Stimulated activated naive B cell treated with anti-CD40 and anti-IgM and Interleukin-4, amounts not matched to agents 10 μg/mL and 1 μg/mL and 100 μg/mL, for 72 hours (primary cell): Measurements from ENCODE around the gene WNT8B.
A peak's percentile ranks its signal among the peaks of the same experiment; 100 is the strongest.

Experiments used
- ATAC-seq, 2 donors: fragments of 150-1000 bp; cut with Tn5 transposase; replicated peaks; 2 replicates each; pipeline ENCODE4 v1.10.0; 2021; ENCODE audit warnings: moderate library complexity in 1 of 2
- DNase-seq: peaks from one replicate; pipeline ENCODE4 v3.0.0; 2021
- H3K27ac Mint-ChIP-seq: one replicate; pipeline ENCODE4 v1.8.0; 2022; ENCODE audit warnings: mild to moderate bottlenecking, mixed read lengths
- H3K27me3 Mint-ChIP-seq, 2 donors: one replicate each; pipeline ENCODE4 v1.8.0; 2022; ENCODE audit warnings: mixed read lengths in 2 of 2
- H3K36me3 Mint-ChIP-seq, 2 donors: one replicate each; pipeline ENCODE4 v1.8.0; 2022; ENCODE audit warnings: mixed read lengths in 2 of 2, mild to moderate bottlenecking in 1 of 2
- H3K4me1 Mint-ChIP-seq, 2 donors: one replicate each; pipeline ENCODE4 v1.8.0; 2022; ENCODE audit warnings: mixed read lengths in 2 of 2, mild to moderate bottlenecking in 1 of 2
- H3K4me3 Mint-ChIP-seq, 2 donors: one replicate each; pipeline ENCODE4 v1.8.0; 2022; ENCODE audit warnings: mild to moderate bottlenecking in 2 of 2, mixed read lengths in 2 of 2, moderate library complexity in 1 of 2
- H3K9me3 Mint-ChIP-seq, 2 donors: one replicate each; pipeline ENCODE4 v1.8.0; 2022; ENCODE audit warnings: mixed read lengths in 2 of 2, mild to moderate bottlenecking in 1 of 2

Gene WNT8B

DNA sequence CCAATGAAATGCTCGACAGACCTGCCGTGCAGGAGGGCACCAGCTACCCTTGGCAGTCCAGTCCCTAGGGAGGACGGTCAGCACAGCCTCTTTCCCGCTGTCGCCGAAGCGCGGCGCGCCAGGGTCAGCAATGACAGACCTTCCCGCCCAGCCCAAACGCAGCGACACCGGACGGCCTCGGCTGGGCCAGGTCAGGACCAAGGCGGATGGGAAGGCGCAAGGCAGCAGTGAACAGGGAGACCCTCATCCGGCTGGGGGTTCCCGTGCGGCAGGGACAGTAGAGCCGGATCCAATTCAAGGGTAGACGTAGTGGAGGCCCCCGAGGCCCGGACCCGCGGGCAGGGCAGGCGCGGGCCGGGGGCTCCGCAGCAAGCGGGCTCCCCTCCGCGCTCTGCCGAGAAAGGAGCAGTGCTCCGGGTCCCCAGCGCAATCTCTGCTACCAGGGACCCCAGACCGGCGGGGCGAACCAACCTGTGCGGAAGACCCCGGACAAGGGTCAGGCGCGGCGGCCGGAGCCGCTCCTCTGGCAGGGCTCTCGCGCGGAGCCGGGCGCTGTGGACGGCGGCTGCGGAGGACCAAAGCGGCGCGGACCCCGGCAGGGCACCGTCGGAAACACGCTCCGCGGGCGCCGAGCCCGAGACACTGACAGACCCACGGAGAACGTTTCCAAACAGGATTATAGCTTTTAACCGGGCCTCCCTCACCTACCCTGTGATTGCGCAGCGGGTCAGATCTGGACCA lies 56.7 kb downstream of the WNT8B start, which contains the start of gene SEC31B:
Gene SEC31B (minus strand): TSS at position 551 of the 741 bp plus-strand sequence. CDS start 2,909 bp downstream, outside the sequence.
- DNase-seq (peak; percentile 1), ATAC-seq (peak; percentile 29 to 33)
- Mint-ChIP-seq H3K4me1 (peaks cover 8 to 10% of the 10 kb centered on the region in 2 donors), H3K9me3 (no peaks in the 10 kb centered on the region), H3K36me3 (peaks cover 33 to 53% of the 10 kb centered on the region in 2 donors), H3K27ac (no peak within 1 kb of the TSS), H3K4me3 (peak within 1 kb of the TSS; percentile 63 to 70), H3K27me3 (peaks cover 16 to 17% of the 10 kb centered on the region in 2 donors)

DNA sequence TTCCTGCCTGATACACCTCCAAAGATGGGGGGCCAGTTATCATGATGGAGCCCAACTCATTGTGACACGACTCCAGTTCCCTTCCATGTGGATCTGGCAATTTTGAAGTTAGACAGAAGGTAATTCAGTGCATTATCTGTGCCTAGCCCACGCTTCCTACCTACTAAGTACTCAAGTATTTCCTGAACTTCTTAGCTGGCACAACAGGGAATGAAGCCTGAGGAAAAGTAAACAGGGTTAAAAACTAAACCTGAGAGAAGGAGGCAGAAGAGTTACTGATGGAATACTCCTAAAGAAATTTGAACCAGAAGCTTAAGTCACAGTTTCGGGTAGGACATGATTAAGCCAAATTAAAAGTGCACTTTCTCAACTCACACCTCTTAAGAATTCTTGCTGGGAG lies 58.0 kb downstream of the WNT8B start:
- H3K27me3 Mint-ChIP-seq: peaks cover 16 to 17% of the 10 kb centered on the region in 2 donors
- no peak for DNase-seq
- no peaks in the 10 kb centered on the region for H3K9me3 Mint-ChIP-seq
- peaks cover 8 to 10% of the 10 kb centered on the region in 2 donors for H3K4me1 Mint-ChIP-seq
- peaks cover 34 to 61% of the 10 kb centered on the region in 2 donors for H3K36me3 Mint-ChIP-seq
- no peak for ATAC-seq
- H3K27ac Mint-ChIP-seq: no peak overlapping the region
- H3K4me3 Mint-ChIP-seq: no peak overlapping the region

GRCh38 chr10:100522107-100522801 lies 59.4 kb downstream of the WNT8B start:
- Mint-ChIP-seq H3K27me3 (peaks cover 16 to 17% of the 10 kb centered on the region in 2 donors), H3K9me3 (no peaks in the 10 kb centered on the region), H3K27ac (no peak overlapping the region), H3K36me3 (peaks cover 34 to 60% of the 10 kb centered on the region in 2 donors), H3K4me3 (no peak overlapping the region), H3K4me1 (peaks cover 10% of the 10 kb centered on the region in 2 donors)
- no peak for DNase-seq
- no peak for ATAC-seq

DNA sequence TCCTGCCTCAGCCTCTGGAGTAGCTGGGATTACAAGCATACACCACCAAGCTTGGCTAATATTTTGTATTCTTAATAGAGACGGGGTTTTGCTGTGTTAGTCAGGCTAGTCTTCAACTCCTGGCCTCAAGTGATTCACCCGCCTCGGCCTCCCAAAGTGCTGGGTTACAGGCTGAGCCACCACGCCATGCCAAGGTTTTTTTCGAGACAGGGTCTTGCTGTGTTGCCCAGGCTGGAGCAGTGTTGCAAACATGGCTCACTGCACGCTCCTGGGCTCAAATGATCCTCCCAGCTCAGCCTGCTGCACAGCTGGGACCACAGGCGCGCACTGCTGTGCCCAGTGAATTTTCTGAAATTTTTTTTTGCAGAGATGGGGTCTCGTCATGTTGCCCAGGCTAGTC lies 60.1 kb downstream of the WNT8B start:
- Mint-ChIP-seq H3K4me3 (no peak overlapping the region), H3K9me3 (no peaks in the 10 kb centered on the region), H3K4me1 (peaks cover 10% of the 10 kb centered on the region in 2 donors), H3K27me3 (peaks cover 11 to 13% of the 10 kb centered on the region in 2 donors), H3K36me3 (peaks cover 31 to 53% of the 10 kb centered on the region in 2 donors), H3K27ac (no peak overlapping the region)
- no peak for ATAC-seq
- DNase-seq: no peak

DNA sequence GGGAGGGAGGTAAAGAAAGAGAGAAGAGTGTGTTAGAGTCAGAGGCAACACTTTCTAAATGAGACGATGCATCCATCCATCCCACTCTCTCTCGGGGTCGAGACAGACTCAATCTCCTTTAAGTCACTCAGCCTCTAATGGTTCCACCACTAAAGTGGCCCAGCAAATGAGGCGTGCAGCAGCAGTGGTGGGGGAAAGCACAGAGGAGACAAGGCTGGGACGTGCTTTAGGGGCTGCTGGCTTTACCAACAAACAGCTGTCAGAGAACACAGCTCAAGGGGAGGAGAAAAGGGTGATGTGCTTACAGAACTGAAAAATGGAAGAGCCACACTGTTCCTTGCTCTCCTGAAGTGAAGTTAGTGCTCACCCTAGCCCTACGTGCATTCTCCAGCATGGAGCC lies 61.4 kb downstream of the WNT8B start:
- Mint-ChIP-seq H3K27ac (no peak overlapping the region), H3K9me3 (no peaks in the 10 kb centered on the region), H3K4me3 (no peak overlapping the region), H3K36me3 (peaks cover 32 to 54% of the 10 kb centered on the region in 2 donors), H3K4me1 (peaks cover 11% of the 10 kb centered on the region in 2 donors), H3K27me3 (peaks cover 3 to 4% of the 10 kb centered on the region in 2 donors)
- ATAC-seq (no peak), DNase-seq (no peak)

DNA sequence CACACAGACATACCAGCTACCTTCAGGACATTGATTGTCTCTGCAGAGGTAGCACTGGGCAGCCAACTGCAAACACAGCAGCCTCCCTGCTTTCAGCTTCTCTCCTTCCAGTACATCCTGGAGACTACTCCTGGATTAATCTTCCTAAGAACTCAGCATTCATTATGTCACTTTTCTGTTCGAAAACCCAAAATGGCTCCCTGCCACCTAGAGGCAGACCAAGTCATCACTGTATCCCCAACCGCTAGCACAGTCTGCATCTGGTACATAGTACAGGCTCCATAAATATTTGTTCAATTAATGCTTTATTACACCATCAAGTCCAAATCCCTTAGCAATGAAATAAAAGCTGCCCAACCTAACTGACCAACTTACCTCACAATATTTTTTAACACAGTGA lies 61.8 kb downstream of the WNT8B start:
- no peaks in the 10 kb centered on the region for H3K27me3 Mint-ChIP-seq
- DNase-seq (no peak), ATAC-seq (no peak)
- peaks cover 32 to 53% of the 10 kb centered on the region in 2 donors for H3K36me3 Mint-ChIP-seq
- no peak overlapping the region for H3K27ac Mint-ChIP-seq
- H3K4me3 Mint-ChIP-seq: no peak overlapping the region
- peaks cover 7 to 9% of the 10 kb centered on the region in 2 donors for H3K4me1 Mint-ChIP-seq
- no peaks in the 10 kb centered on the region for H3K9me3 Mint-ChIP-seq

GRCh38 chr10:100528123-100528886 lies 65.5 kb downstream of the WNT8B start:
- peaks cover 13 to 14% of the 10 kb centered on the region in 2 donors for H3K4me1 Mint-ChIP-seq
- ATAC-seq: peak; percentile 49 to 52
- H3K36me3 Mint-ChIP-seq: peaks cover 25 to 41% of the 10 kb centered on the region in 2 donors
- H3K27ac Mint-ChIP-seq: peak overlapping the region; percentile 97
- no peaks in the 10 kb centered on the region for H3K27me3 Mint-ChIP-seq
- no peak for DNase-seq
- H3K9me3 Mint-ChIP-seq: no peaks in the 10 kb centered on the region
- peak overlapping the region; percentile 90 to 99 for H3K4me3 Mint-ChIP-seq

DNA sequence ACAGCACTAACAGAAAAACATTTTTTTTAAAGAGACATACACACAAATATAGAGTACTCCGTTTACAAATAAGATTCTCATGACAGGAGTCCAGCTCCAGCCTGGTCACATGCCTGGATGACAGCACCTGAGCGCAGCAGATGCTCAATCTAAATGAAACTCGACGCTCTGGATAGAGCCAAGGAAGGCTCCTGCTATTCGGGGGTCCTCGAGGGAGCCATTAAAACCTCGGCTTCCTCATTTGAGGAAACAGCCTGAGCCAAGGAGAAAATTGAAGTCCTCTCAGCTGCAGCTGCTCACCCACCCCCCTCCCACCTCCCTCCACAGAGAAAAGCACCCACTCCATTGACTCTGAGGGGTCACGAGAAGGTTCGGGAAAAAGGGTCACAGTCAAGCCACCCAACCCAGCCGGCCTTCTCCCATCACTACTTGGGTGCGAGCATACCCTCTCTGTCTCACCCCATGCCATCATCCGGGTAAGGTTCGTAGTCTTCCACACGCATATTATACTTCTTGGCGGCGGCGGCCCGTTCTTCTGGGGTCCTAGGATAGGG lies 66.2 kb downstream of the WNT8B start:
- Mint-ChIP-seq H3K36me3 (peaks cover 18 to 34% of the 10 kb centered on the region in 2 donors), H3K4me1 (peaks cover 13 to 14% of the 10 kb centered on the region in 2 donors), H3K9me3 (no peaks in the 10 kb centered on the region), H3K27ac (peak overlapping the region; percentile 97), H3K27me3 (no peaks in the 10 kb centered on the region), H3K4me3 (peak overlapping the region; percentile 90 to 99)
- ATAC-seq (no peak), DNase-seq (no peak)

GRCh38 chr10:100529475-100530298 lies 66.9 kb downstream of the WNT8B start, which contains the start of gene NDUFB8:
Gene NDUFB8 (minus strand): TSS chr10:100529871. CDS start chr10:100529851, 20 bp downstream.
- H3K27ac Mint-ChIP-seq: peak within 1 kb of the TSS; percentile 97
- H3K4me1 Mint-ChIP-seq: peaks cover 13 to 14% of the 10 kb centered on the region in 2 donors
- peaks cover 14 to 29% of the 10 kb centered on the region in 2 donors for H3K36me3 Mint-ChIP-seq
- H3K27me3 Mint-ChIP-seq: no peaks in the 10 kb centered on the region
- peak; percentile 88 to 90 for ATAC-seq
- no peaks in the 10 kb centered on the region for H3K9me3 Mint-ChIP-seq
- DNase-seq: peak; percentile 78
- peak within 1 kb of the TSS; percentile 90 to 99 for H3K4me3 Mint-ChIP-seq

- Mint-ChIP-seq H3K27ac (no peak overlapping the region), H3K36me3 (peaks cover 5 to 10% of the 10 kb centered on the region in 2 donors), H3K9me3 (no peaks in the 10 kb centered on the region), H3K27me3 (no peaks in the 10 kb centered on the region), H3K4me1 (peaks cover 14 to 15% of the 10 kb centered on the region in 2 donors), H3K4me3 (no peak overlapping the region)
- ATAC-seq (no peak), DNase-seq (no peak)
These were observed 69.0 kb downstream of the WNT8B start for GRCh38 chr10:100531761-100532160.
